ENCODE results near the gene PTPRR.

GRCh38 chr12:70604662-70605061, 315.9 kb downstream of the PTPRR start:
- TF ChIP-seq CTCF (IDR thresholded peaks at IDR 0.05) (no peak), POLR2AphosphoS5 (IDR thresholded peaks at IDR 0.05) (no peak), POLR2A (IDR thresholded peaks at IDR 0.05) (no peak)

Data from suprapubic skin (tissue), 4 donors.